Mucosa of stomach (tissue), 1 donor: ENCODE measurements around the gene CCDC177.

Experiments
- H3K27me3 ChIP-seq: one replicate; pipeline ENCODE4 v1.7.0; 2013; ENCODE audit warnings: mild to moderate bottlenecking, low read length; ENCODE audit not compliant: control insufficient read depth, insufficient read depth
- H3K36me3 ChIP-seq: one replicate; pipeline ENCODE4 v1.7.0; 2013; ENCODE audit warnings: low read length; ENCODE audit not compliant: control insufficient read depth, insufficient read depth
- H3K4me1 ChIP-seq: one replicate; pipeline ENCODE4 v1.7.0; 2013; ENCODE audit warnings: mild to moderate bottlenecking, low read length; ENCODE audit not compliant: control insufficient read depth, insufficient read depth
- H3K4me3 ChIP-seq: one replicate; pipeline ENCODE4 v1.7.0; 2013; ENCODE audit warnings: low read length
- H3K9ac ChIP-seq: one replicate; pipeline ENCODE4 v1.7.0; 2013; ENCODE audit warnings: mild to moderate bottlenecking, low read length, moderate library complexity
- H3K9me3 ChIP-seq: one replicate; pipeline ENCODE4 v1.7.0; 2013; ENCODE audit warnings: mild to moderate bottlenecking, low read length, moderate library complexity; ENCODE audit not compliant: control insufficient read depth
- donor health status: Pancreatic carcinoma.

The CCDC177 gene

DNA sequence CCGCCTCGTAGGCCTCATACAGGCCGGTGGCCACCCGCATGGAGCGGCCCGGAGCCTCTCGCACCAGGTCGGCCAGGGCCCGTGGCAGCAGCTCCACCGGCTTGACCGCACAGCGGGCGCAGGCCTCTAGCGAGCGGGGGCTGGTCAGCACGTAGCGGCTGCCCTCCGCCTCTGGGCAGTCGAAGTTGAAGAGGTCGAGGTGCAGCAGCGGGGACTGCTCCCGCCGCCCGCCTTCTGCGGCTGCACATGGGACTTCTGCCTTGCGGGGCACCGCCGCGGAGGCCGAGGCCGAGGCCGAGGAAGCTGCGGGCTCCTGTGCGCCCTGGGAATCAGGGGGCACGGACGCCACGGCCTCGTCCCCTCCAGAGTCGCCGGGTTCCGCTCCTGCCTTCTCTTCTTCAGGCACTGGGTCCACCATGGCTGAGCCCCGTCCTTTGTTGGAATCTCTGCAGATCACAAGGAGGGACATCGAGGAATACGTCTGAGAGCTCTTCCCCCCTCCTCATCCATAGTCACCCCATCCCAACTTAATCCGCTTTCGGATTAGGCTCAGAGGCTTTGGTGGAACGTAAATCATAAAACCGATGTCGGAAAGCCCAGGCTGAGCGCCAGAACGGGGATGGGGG, 1.4 kb downstream of the CCDC177 start:
- no peak overlapping the region for H3K9ac ChIP-seq
- peaks cover 77% of the 10 kb centered on the region for H3K27me3 ChIP-seq
- no peaks in the 10 kb centered on the region for H3K36me3 ChIP-seq
- no peaks in the 10 kb centered on the region for H3K9me3 ChIP-seq
- peaks cover 12% of the 10 kb centered on the region for H3K4me1 ChIP-seq
- H3K4me3 ChIP-seq = no peak overlapping the region

- H3K27me3 ChIP-seq = peaks cover 83% of the 10 kb centered on the region
Measured at GRCh38 chr14:69572841-69573135, 1.9 kb downstream of the CCDC177 start.

DNA sequence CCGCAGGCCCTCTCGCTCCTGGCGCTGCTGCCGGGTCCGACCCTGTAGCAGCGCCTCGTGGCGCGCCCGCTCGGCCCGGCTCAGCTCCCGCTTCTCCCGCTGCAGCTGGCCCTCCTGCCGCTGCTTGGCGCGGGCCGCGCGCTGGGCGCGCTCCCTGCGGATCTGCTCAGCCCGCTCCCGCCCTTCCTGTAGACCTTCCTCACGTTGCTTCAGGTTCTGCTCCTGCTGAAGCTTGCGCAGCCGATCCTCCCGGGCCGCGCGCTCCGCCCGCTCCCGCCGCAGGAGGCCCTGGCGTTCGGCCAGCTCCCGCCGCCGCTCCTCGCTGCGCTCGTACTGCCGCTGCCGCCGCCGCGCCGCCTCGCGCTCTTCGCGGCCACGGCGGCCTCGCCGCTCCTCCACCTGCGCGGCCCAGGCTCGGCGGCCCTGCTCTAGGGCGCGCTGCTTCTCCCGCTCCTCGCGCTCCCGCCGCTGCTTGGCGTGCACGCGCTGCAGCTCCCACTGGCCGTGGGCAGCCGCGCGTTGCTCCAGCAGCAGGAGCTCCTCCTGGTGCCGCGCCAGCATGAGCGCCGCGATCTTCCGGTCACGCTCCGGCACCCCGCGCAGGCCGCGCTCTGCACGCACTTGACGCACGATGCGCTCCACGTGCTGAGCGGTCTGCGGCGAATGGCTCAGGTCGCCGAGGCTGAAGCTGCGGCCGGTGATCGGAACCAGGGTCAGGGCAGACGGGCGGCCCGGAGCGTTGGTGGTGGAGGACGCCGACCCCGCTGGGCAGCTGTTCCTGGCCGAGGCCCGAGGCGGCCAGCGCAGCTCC, 2.4 kb downstream of the CCDC177 start:
- Histone ChIP-seq H3K4me3 (no peak overlapping the region), H3K9me3 (no peaks in the 10 kb centered on the region), H3K27me3 (peaks cover 87% of the 10 kb centered on the region), H3K4me1 (peaks cover 12% of the 10 kb centered on the region), H3K36me3 (no peaks in the 10 kb centered on the region), H3K9ac (no peak overlapping the region)

More at GRCh38 chr14:69572841-69573135, 1.9 kb downstream of the CCDC177 start:
- Histone ChIP-seq H3K4me1 (peaks cover 12% of the 10 kb centered on the region), H3K36me3 (no peaks in the 10 kb centered on the region), H3K4me3 (no peak overlapping the region), H3K9me3 (no peaks in the 10 kb centered on the region), H3K9ac (no peak overlapping the region)

DNA sequence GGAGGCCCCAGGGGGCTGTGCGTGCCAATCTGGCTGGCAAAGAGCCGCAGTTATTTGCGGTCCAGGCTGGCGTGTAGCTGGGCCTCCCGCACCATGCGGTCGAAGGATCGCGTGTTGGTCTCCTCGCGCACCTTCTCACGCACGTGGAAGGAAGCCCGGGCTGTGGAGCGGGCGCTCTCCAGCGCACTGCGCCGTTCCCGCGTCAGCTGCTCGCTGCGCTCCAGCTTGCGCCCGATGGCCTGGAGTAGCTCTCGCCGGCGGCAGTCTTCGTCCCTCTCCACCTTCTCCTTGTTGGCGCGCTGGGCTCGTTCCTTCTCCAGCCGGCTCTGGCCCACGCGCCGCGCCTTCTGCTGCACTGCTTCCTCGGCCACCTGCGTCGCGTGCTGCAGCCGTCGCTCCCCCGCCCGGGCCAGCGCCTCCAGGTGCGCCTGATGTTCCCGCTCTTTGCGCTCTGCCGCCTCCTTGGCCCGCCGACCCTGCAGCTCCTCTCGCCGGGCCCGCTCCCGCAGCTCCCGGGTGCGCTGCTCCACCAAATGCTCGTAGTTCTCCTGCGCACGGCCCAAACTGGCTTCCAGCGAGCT, 3.1 kb downstream of the CCDC177 start:
- no peak overlapping the region for H3K4me3 ChIP-seq
- H3K9me3 ChIP-seq = no peaks in the 10 kb centered on the region
- peaks cover 12% of the 10 kb centered on the region for H3K4me1 ChIP-seq
- H3K9ac ChIP-seq = no peak overlapping the region
- peaks cover 80% of the 10 kb centered on the region for H3K27me3 ChIP-seq
- no peaks in the 10 kb centered on the region for H3K36me3 ChIP-seq

DNA sequence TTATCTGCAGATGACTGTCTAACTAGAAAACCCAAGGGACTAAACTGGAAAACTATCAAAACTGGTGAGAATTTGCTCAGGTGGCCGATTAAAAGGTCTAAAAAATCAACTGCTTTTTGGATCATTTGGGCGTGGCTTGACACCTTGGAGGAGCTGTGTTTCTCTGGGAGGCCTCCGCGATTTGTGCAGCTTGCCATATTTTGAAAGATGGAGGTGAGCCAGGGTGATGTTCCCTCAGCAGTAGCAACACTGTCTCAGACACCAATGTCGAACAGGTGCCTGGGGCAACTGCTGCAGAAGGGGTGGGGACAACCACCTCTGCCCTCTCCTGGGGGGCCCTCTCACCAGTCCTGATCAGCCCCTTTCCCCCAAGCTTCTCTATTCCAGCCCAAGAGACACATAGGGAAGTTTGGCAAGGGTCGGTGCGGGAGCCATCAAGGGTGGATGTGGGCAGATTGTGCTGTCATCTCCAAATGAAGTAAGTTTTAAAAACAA, 3.8 kb downstream of the CCDC177 start:
- Histone ChIP-seq H3K4me1 (peaks cover 12% of the 10 kb centered on the region), H3K9ac (no peak overlapping the region), H3K4me3 (no peak overlapping the region), H3K27me3 (peaks cover 73% of the 10 kb centered on the region), H3K9me3 (no peaks in the 10 kb centered on the region), H3K36me3 (no peaks in the 10 kb centered on the region)

- no peak overlapping the region for H3K9ac ChIP-seq
- H3K27me3 ChIP-seq = peaks cover 71% of the 10 kb centered on the region
- H3K4me1 ChIP-seq = peaks cover 12% of the 10 kb centered on the region
- no peaks in the 10 kb centered on the region for H3K9me3 ChIP-seq
- no peak overlapping the region for H3K4me3 ChIP-seq
- no peaks in the 10 kb centered on the region for H3K36me3 ChIP-seq
Measured at GRCh38 chr14:69569859-69570258, 4.8 kb downstream of the CCDC177 start.

DNA sequence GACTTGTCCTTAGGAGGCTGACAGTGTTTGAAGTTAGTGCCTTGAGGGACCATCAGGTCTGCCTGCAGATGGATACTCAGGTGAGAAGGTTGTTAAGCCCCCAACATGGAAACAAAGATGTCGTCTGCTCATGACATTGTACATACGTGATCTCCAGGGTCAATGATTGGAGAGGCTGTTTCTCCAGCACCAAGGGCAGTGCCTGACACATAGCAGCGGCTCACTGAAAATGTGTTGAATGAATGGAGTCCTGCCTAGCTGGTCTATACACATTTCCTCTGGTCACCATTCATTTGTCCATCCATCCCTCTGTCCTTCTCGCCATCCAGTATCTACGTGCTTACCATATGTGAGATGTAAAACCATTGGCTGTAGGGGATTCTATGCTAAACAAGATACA, 7.1 kb downstream of the CCDC177 start:
- H3K4me3 ChIP-seq = no peak overlapping the region

GRCh38 chr14:69561893-69562292, 12.8 kb downstream of the CCDC177 start:
- no peak overlapping the region for H3K4me3 ChIP-seq
- peaks cover 12% of the 10 kb centered on the region for H3K27me3 ChIP-seq
- no peaks in the 10 kb centered on the region for H3K36me3 ChIP-seq
- no peaks in the 10 kb centered on the region for H3K9me3 ChIP-seq
- H3K9ac ChIP-seq = no peak overlapping the region
- H3K4me1 ChIP-seq = no peaks in the 10 kb centered on the region

More for the DNA sequence above, 7.1 kb downstream of the CCDC177 start:
- Histone ChIP-seq H3K4me1 (peaks cover 7% of the 10 kb centered on the region), H3K9ac (no peak overlapping the region), H3K27me3 (peaks cover 53% of the 10 kb centered on the region), H3K36me3 (no peaks in the 10 kb centered on the region), H3K9me3 (no peaks in the 10 kb centered on the region)

DNA sequence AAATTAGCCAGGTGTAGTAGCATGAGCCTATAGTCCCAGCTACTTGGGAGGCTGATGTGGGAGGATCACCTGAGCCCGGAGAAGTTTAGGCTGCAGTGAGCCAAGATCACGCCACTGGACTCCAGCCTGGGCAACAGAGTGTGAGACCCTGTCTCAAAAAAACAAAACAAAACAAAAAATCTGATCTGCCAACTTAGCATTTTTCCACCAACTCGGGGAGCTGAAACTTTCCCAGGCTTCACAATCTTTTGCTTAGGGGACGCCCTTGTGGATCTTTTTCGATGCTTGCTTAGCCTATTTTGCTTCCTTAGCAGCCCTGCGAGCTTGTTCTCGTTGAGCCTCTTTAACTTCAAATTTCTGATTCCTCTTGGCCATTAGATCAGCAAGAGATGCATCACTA, 13.8 kb downstream of the CCDC177 start:
- Histone ChIP-seq H3K36me3 (no peaks in the 10 kb centered on the region), H3K27me3 (peaks cover 12% of the 10 kb centered on the region), H3K4me1 (no peaks in the 10 kb centered on the region), H3K4me3 (no peak overlapping the region), H3K9ac (no peak overlapping the region), H3K9me3 (no peaks in the 10 kb centered on the region)

DNA sequence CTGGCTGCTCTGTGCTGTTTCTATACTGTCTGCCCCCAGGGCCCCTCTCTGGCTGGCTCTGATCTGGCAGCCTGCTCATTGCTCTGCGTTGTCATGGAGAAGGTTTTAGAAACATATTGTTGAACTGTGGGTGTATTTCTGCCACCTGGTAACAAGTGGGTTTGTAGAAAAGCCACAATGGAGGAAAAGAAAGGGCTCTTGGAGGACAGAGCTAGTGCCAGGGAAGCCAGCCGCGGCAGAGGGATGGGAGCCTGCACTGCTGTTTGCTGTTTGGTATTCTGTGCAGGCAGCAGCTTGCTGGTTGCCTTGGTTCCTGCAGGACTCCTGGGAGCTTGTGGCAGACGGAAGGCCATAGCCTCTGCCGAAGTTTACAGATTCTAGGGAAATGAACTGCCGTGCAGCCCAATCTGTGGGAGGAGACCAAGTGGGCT, 15.1 kb downstream of the CCDC177 start:
- Histone ChIP-seq H3K36me3 (no peaks in the 10 kb centered on the region), H3K9ac (no peak overlapping the region), H3K4me1 (no peaks in the 10 kb centered on the region), H3K27me3 (peaks cover 13% of the 10 kb centered on the region), H3K9me3 (no peaks in the 10 kb centered on the region), H3K4me3 (no peak overlapping the region)

DNA sequence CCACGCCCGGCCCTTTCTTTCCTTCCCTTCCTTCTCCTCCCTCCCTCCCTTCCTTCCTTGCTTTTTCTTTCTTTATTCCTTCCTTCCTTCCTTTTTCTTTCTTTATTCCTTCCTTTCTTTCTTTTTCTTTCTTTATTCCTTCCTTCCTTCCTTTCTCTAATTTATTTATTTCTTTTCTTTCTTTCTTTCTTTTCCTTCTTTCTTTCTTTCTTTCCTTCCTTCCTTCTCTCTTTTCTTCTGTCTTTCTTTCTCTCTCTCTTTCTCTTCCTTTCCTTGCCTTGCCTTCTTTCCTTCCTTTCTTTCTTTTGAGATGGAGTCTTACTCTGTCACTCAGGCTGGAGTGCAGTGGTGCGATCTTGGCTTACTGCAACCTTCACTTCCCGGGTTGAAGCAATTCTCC, 15.9 kb downstream of the CCDC177 start:
- H3K4me3 ChIP-seq = no peak overlapping the region
- no peaks in the 10 kb centered on the region for H3K4me1 ChIP-seq
- no peak overlapping the region for H3K9ac ChIP-seq
- peaks cover 16% of the 10 kb centered on the region for H3K27me3 ChIP-seq
- no peaks in the 10 kb centered on the region for H3K36me3 ChIP-seq
- no peaks in the 10 kb centered on the region for H3K9me3 ChIP-seq

DNA sequence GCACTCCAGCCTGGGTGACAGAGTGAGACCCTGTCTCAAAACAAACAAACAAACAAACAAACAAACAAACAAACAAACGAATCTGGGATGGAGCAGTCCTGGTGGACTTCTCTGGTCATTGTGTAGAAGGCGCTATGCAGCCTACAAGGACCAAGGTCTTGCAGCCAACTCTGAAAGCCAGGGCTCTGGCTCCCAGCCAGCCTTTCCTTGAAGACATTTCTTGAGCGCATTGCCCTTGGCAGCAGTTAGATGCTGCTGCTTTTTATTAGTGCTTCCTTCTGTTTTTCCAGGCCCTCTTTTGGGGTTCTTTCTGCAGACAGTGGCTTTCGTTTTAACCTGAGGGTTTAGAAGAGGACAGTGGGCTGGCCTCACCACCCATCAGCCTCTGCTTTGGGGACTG, 20.2 kb downstream of the CCDC177 start:
- H3K9ac ChIP-seq = no peak overlapping the region
- no peaks in the 10 kb centered on the region for H3K36me3 ChIP-seq
- H3K27me3 ChIP-seq = peaks cover 19% of the 10 kb centered on the region
- H3K4me3 ChIP-seq = no peak overlapping the region
- H3K9me3 ChIP-seq = no peaks in the 10 kb centered on the region
- H3K4me1 ChIP-seq = no peaks in the 10 kb centered on the region
